H54 (cell line): Measurements from ENCODE around the gene LRP1B.

ENCODE experiments used
- DNase-seq: peaks from one replicate; pipeline ENCODE4 v3.0.0; 2011; ENCODE audit warnings: low spot score, mixed read lengths; ENCODE audit not compliant: insufficient read length
- FAIRE-seq: peaks from 3 replicates; lab custom pipeline; 2011; peaks lifted over from hg19 to GRCh38; lab: Jason Lieb, UNC
- POLR2A ChIP-seq: IDR thresholded peaks from 2 replicates; pipeline ENCODE4 v1.6.1; 2011; ENCODE audit warnings: low read depth, mild to moderate bottlenecking, low read length

LRP1B gene

GRCh38 chr2:140905083-140905781 is 1225.6 kb downstream of the LRP1B start:
- FAIRE-seq, result no peak
- no peak for TF ChIP-seq POLR2A
- no peak for DNase-seq

GRCh38 chr2:140895378-140895777 is 1235.4 kb downstream of the LRP1B start:
- no peak for TF ChIP-seq POLR2A
- FAIRE-seq, result no peak
- no peak for DNase-seq

DNA sequence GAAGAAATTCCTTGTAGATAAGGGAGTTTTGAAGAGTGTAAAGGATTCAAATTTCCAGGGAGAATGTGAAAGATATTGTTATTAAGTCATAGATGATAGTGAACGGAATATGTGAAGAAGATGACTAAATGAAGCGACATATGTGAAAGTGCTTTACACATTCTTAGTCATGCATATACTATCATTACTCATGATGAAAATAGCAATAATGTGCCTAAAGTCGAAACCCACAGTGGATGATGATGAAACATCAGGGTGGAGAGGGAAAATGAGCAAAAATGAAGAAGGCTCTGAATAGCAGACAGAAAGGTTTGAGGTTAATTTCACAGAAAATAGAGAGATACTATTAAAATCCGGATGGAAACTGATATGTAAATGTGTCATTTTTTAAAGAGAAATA is 1237.1 kb downstream of the LRP1B start:
- FAIRE-seq, result peak; percentile 86

DNA sequence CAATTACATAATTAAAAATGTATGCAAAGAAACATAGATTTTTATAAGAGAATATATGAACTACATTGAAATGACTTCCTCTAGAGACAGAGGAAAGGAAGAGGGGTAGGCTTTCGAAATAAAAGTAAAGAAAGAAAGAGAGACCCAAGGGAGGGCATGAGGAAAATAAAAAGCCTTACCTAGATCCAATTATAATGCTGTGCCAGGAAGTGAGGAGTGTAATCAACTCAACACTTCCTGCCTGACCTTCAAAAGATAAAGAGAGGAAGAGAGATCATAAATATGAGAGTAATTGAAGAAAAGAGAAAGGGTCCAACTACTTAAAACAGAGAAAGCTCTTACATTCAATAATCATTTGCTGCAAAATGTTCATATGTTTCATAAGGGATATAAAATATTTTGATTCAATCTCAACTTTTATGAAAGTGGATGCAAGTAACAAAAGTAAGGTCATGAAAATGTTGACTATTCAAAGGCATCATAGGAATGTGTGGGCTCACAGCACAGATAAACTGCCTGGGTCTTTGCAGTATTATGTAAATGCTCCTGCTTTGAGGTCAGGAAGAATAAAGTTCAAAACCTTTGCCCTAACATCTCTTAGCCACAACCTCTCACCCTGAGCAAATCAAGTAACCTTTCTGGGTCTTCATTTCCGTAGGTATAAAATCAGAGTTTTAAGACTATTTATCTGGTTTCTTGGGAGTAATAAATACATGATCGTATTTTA is 1237.7 kb downstream of the LRP1B start:
- no peak for TF ChIP-seq POLR2A
- DNase-seq, result no peak
- no peak for FAIRE-seq

More for the DNA sequence above, 1237.1 kb downstream of the LRP1B start:
- TF ChIP-seq POLR2A, result no peak
- DNase-seq, result peak; percentile 14

DNA sequence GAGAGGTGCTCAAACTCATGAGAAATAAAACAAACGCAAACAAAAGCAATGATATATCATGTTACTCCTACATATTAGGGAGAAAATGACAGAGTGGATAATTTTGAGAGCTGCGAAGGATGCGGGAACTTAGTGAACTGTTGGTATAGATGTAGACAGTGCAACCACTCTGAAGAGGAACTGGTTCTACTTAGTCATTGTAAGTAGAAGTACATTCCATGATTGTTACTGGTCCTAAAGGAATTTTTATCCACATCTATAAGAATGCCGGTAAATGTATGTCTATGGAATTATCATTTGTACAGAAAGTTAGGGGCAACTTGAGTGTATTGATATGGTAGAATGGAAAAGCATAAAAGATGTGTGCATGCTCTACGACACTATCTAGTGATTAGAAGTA is 1238.4 kb downstream of the LRP1B start:
- DNase-seq (no peak), FAIRE-seq (no peak)
- no peak for TF ChIP-seq POLR2A

GRCh38 chr2:140891614-140892212 is 1239.1 kb downstream of the LRP1B start:
- DNase-seq (no peak), FAIRE-seq (no peak)
- no peak for TF ChIP-seq POLR2A

GRCh38 chr2:140882671-140883620 is 1247.9 kb downstream of the LRP1B start:
- FAIRE-seq (no peak), DNase-seq (no peak)
- TF ChIP-seq POLR2A, result no peak

- no peak for FAIRE-seq
- no peak for DNase-seq
- no peak for TF ChIP-seq POLR2A
Observed at GRCh38 chr2:140880573-140880972, 1250.2 kb downstream of the LRP1B start.

- FAIRE-seq (no peak), DNase-seq (no peak)
- no peak for TF ChIP-seq POLR2A
Observed at GRCh38 chr2:140876015-140876414, 1254.8 kb downstream of the LRP1B start.

- DNase-seq, result no peak
- TF ChIP-seq POLR2A, result no peak
- no peak for FAIRE-seq
Observed at GRCh38 chr2:140873915-140874531, 1256.8 kb downstream of the LRP1B start.

- no peak for DNase-seq
- no peak for FAIRE-seq
- no peak for TF ChIP-seq POLR2A
Observed at GRCh38 chr2:140869925-140870324, 1260.9 kb downstream of the LRP1B start.

DNA sequence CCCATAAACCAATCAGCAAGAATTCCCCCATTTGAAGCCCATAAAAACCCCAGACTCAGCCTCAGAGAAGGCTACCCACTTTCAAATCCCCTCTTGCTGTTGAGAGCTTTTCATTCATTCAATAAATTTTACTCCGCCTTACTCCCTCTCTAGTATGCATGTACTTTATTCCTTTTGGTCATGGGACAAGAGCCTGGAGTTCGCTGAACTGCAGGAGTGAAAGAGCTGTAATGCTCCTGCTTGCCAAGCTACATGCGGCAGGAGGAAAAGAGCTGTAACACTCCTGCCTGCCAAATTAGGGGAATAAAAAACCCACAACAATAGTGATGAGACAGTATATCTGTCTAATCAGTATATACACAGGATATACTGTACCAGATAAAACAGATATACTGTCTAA is 1261.7 kb downstream of the LRP1B start:
- no peak for TF ChIP-seq POLR2A
- DNase-seq, result no peak
- FAIRE-seq, result no peak

DNA sequence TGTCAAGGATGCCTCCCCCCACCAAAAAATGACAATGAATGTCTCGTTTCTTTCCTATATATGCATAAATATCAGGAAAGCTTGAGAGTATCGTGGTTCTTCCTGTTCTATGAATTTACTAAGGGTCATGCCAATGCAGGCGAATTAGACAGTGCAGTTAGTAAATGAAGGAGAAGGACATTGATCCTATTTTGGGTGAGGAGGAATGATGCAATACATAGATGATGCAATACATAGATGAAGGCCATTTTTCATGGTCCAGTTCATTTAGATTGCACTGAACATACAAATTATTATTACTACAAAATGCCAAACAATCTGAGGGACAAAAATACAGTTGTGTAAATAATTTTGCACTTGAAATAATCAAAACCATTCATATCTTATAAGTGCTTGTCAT is 1265.0 kb downstream of the LRP1B start:
- no peak for DNase-seq
- no peak for FAIRE-seq
- TF ChIP-seq POLR2A, result no peak

- TF ChIP-seq POLR2A, result no peak
- DNase-seq, result no peak
- FAIRE-seq, result peak; percentile 93
Observed at GRCh38 chr2:140863713-140864112, 1267.1 kb downstream of the LRP1B start.
